Lower leg skin (tissue), 3 donors: ENCODE data around the gene OR51T1.

Experiments used
- CTCF ChIP-seq, 3 donors: fragments of 450-650 bp; IDR thresholded peaks; one replicate each; pipeline ENCODE4 v1.5.1; 2016; ENCODE audit warnings: antibody characterized with exemption in 3 of 3, mild to moderate bottlenecking in 3 of 3, moderate library complexity in 2 of 3
- POLR2A ChIP-seq, 2 donors: fragments of 450-650 bp; IDR thresholded peaks; one replicate each; pipeline ENCODE4 v1.6.1; 2016 to 2017; ENCODE audit warnings: antibody characterized with exemption in 2 of 2, mild to moderate bottlenecking in 1 of 2, moderate library complexity in 1 of 2

GRCh38 chr11:4891996-4892640 is 10.4 kb downstream of the OR51T1 start:
- no peak for TF ChIP-seq CTCF (IDR thresholded peaks at IDR 0.05)
- no peak for TF ChIP-seq POLR2A (IDR thresholded peaks at IDR 0.05)
